COLO829 (cell line): Measurements from ENCODE around the gene NFKBIA.
A peak's percentile ranks its signal among the peaks of the same experiment; 100 is the strongest.
"Not testable (repeated sequence)": the region's sequence is repeated elsewhere in the genome, so short reads cannot be mapped to it uniquely, and the experiment has no call there.

Source experiments
- DNase-seq: peaks from one replicate; pipeline ENCODE4 v3.0.0; 2012; ENCODE audit warnings: low spot score

The NFKBIA gene

GRCh38 chr14:35390577-35391387 lies 13.8 kb downstream of the NFKBIA start:
- no peak for DNase-seq

DNA sequence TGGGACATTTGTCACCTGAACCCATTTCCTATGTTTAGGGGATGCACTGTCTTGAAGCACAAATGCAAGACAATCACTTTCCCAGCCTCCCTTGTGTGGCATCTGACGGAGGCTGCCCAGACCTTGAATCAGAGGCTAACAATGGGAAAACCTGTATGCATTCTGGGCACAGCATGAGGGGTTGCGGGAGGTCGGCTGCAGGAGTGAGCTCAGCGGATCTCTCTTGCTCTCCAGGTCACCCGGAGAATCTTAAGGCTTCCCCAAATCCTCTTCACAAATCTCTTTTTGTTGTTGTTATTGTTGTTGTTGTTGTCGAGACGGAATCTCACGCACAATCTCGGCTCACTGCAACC lies 15.3 kb downstream of the NFKBIA start:
- no peak for DNase-seq

GRCh38 chr14:35388656-35389314 lies 15.8 kb downstream of the NFKBIA start:
- no peak for DNase-seq

GRCh38 chr14:35387713-35388579 lies 16.6 kb downstream of the NFKBIA start:
- DNase-seq, result no peak

DNA sequence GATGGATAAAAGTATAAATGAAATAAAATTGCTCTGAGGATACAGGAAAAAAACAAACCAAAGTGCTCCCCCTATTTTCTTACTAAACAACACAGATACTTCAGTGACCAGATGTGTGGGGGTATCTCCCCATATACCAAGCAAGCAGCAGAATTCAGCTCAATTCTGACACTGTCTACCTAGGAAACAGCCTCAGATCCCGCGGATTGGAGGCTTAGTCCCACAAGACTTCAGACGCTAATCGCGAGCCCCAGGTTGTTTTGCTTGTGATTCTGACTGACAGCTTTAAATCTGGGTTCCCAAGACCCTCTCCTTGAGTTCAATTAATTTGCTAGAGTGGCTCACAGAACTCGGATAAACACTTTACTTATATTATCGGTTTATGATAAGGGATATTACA lies 17.3 kb downstream of the NFKBIA start:
- DNase-seq, result no peak

DNA sequence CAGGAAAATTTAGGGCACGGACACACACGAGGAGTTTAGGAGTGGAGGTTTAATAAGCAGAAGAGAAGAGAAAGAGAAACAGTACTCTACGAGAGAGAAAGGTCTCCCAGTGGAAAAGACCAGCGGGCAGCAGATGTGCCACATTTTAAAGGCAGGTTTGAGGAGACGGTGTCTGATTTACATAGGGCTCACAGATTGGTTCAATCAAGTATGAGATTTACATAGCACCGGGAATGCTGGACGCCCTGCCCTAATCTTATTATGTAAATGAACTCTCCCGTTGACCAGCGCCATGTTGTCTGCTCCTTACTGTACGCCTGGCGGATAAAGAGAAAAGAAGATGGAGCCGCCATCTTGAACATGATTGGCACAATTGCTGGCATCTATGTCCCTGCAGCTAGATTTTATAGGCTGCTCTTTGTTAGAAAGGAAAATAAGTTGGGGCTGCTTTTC lies 17.9 kb downstream of the NFKBIA start:
- DNase-seq, result no peak

GRCh38 chr14:35385042-35385839 lies 19.3 kb downstream of the NFKBIA start:
- peak; percentile 39 for DNase-seq

DNA sequence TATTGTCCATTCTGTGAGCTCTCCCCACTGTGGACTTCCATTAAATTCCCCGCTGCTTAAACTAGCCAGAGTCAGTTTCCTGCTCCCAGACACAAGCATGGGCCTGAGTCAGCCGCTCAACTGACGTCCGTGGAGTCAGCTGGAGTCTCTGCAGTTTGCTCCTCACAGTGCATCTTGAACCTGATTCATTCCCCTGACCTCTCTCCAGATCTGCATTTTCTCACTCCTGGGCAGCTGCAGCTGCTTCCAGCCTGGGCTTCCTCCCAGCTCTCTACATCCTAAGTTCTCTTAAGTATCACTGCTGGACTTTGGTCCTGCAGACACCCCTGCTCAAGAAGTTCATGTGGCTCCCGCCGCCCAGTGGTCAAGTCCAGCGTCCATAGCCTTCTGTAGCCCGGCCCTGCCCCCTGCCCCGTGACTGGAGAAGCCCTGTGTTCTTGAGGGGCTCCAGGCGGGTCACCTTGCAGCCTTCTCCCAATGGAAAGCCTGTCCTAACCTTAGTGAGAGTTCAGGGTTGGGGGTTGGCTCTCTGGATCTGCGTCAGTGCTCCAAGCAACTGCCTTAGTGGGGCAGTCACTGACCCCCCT lies 20.0 kb downstream of the NFKBIA start:
- no peak for DNase-seq

DNA sequence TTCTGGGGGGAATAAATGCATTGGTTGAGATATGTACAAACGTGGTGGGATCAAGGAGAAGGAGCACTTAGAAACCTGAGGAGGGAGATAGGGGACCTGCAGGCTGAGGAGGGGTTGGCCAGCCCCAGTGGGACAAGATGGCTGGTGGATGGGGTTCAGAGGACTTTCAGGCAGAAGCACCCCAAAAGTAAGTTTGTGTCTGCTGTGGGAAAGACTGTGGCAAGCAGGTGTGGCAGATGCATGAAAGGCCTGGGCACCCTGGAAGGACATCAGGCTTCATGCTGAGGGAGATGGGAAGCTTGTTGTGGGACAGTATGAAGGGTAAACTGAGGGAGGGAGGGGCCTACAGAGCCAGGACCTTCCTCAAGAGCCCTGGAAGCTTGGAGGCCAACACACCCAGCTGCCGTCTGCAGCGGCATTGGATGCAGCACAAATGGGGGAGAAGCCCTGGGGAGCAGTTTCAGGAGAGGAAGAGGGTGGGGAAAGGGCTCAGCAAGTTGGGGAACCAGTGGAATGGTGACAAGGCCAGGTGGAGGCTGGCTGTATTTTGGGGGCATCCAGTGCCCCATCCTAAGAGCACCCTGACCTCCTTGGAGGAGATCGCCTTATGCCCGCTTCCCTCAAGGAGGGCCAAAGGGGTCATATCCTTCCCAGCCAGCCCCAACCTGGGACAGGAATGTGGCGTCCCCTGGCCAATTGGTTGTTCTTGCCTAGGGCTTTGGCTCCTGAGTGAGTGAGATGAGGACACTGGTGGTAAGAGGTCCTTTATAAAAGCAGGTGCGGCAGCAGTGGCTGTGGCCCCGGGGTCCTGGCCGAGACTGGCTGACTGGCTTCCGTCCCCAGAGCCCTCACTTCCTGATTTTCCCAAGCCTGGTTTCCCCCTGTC lies 20.7 kb downstream of the NFKBIA start:
- no peak for DNase-seq

GRCh38 chr14:35380794-35381193 lies 23.8 kb downstream of the NFKBIA start:
- no peak for DNase-seq

DNA sequence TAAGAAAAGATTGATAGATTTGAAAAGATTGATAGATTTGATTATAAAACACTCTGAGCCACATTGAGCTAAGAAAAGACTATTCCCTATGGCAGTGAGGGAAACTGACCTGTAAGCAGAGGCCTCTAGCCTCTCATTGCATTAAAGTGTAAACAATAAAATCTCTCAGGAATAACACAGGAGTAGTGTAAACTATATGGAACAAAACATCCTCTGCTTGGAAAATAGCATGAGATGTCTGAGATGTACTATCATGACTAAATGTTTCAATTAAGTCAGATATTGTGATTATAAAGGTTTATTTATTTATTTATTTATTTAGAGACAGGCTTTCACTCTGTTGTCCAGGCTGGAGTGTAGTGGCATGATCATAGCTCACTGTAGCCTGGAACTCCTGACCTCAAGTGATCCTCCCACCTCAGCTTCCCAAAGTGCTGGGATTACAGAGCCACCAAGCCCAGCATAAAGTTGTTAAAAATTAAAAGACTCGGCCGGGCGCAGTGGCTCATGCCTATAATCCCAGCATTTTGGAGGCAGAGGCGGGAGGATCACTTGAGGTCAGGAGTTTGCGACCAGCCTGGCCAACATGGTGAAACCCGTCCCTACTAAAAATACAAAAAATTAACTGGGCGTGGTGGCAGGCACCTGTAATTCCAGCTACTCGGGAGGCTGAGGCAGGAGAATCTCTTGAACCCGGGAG lies 25.2 kb downstream of the NFKBIA start:
- DNase-seq, result not testable (repeated sequence)

- no peak for DNase-seq
Observed at GRCh38 chr14:35378425-35379233, 25.9 kb downstream of the NFKBIA start.

GRCh38 chr14:35375558-35376025 lies 29.0 kb downstream of the NFKBIA start:
- DNase-seq, result no peak

- DNase-seq, result peak; percentile 23
Observed at GRCh38 chr14:35374263-35374712, 30.3 kb downstream of the NFKBIA start.

- not testable (repeated sequence) for DNase-seq
Observed at GRCh38 chr14:35373208-35373607, 31.3 kb downstream of the NFKBIA start.

- no peak for DNase-seq
Observed at GRCh38 chr14:35370969-35371368, 33.6 kb downstream of the NFKBIA start.

- DNase-seq, result no peak
Observed at GRCh38 chr14:35369701-35370191, 34.8 kb downstream of the NFKBIA start.
